ENCODE measurements around the gene ASPDH. TPM values are rescaled to one million over a fixed set of nuclear protein-coding genes. Genes with fewer than 3 reads are reported as not detected.

ASPDH gene
- total RNA-seq, 2 donors from 2014 or later: not detected

- no peak for TF ChIP-seq CTCF (IDR thresholded peaks at IDR 0.05)
- no peak overlapping the region for H3K27ac ChIP-seq
- H3K36me3 ChIP-seq: no peaks in the 10 kb centered on the region
- H3K27me3 ChIP-seq: no peaks in the 10 kb centered on the region
- peaks cover 0 to 9% of the 10 kb centered on the region in 2 donors for H3K4me1 ChIP-seq
- no peaks in the 10 kb centered on the region for H3K9me3 ChIP-seq
- no peak for DNase-seq (ENCODE audit: low spot score)
- H3K4me3 ChIP-seq: no peak overlapping the region
Observed at GRCh38 chr19:50546527-50547221, 33.0 kb upstream of the ASPDH start.

GRCh38 chr19:50542943-50543342 is 29.2 kb upstream of the ASPDH start:
- no peak overlapping the region for H3K4me3 ChIP-seq

GRCh38 chr19:50537769-50538230 is 24.1 kb upstream of the ASPDH start:
- H3K9me3 ChIP-seq: peaks cover 0 to 11% of the 10 kb centered on the region in 2 donors
- no peak overlapping the region for H3K27ac ChIP-seq
- no peaks in the 10 kb centered on the region for H3K27me3 ChIP-seq
- TF ChIP-seq CTCF (IDR thresholded peaks at IDR 0.05): peak; percentile 58 to 84
- peak; percentile 64 for DNase-seq (ENCODE audit: low spot score)
- no peaks in the 10 kb centered on the region for H3K36me3 ChIP-seq
- no peak overlapping the region for H3K4me3 ChIP-seq
- peaks cover 0 to 4% of the 10 kb centered on the region in 2 donors for H3K4me1 ChIP-seq

More at GRCh38 chr19:50542943-50543342, 29.2 kb upstream of the ASPDH start:
- peaks cover 0 to 8% of the 10 kb centered on the region in 2 donors for H3K4me1 ChIP-seq
- no peak for TF ChIP-seq CTCF (IDR thresholded peaks at IDR 0.05)
- no peaks in the 10 kb centered on the region for H3K36me3 ChIP-seq
- no peak overlapping the region for H3K27ac ChIP-seq
- H3K9me3 ChIP-seq: no peaks in the 10 kb centered on the region
- H3K27me3 ChIP-seq: no peaks in the 10 kb centered on the region
- no peak for DNase-seq (ENCODE audit: low spot score)

- peaks cover 0 to 16% of the 10 kb centered on the region in 2 donors for H3K9me3 ChIP-seq
- TF ChIP-seq CTCF (IDR thresholded peaks at IDR 0.05): no peak
Observed at GRCh38 chr19:50537306-50537685, 23.6 kb upstream of the ASPDH start.

GRCh38 chr19:50536662-50537305 is 23.1 kb upstream of the ASPDH start:
- Histone ChIP-seq H3K9me3 (peaks cover 0 to 17% of the 10 kb centered on the region in 2 donors), H3K27me3 (no peaks in the 10 kb centered on the region), H3K4me3 (no peak overlapping the region), H3K27ac (no peak overlapping the region), H3K4me1 (peaks cover 0 to 4% of the 10 kb centered on the region in 2 donors), H3K36me3 (no peaks in the 10 kb centered on the region)
- TF ChIP-seq CTCF (IDR thresholded peaks at IDR 0.05): no peak
- DNase-seq (ENCODE audit: low spot score): no peak

More at GRCh38 chr19:50537306-50537685, 23.6 kb upstream of the ASPDH start:
- Histone ChIP-seq H3K27me3 (no peaks in the 10 kb centered on the region), H3K4me3 (no peak overlapping the region), H3K4me1 (peaks cover 0 to 4% of the 10 kb centered on the region in 2 donors), H3K36me3 (no peaks in the 10 kb centered on the region), H3K27ac (no peak overlapping the region)
- DNase-seq (ENCODE audit: low spot score): no peak
